Stimulated activated CD8-positive, alpha-beta memory T cell treated with anti-CD3 and anti-CD28 coated beads, Interleukin-4, amount 100 ng/mL, for 24 hours (primary cell): Measurements from ENCODE around the gene IFNLR1.

Source experiments
- DNase-seq: peaks from one replicate; pipeline ENCODE4 v3.0.0-alpha.2; 2020; ENCODE audit warnings: low read depth

IFNLR1 gene

DNA sequence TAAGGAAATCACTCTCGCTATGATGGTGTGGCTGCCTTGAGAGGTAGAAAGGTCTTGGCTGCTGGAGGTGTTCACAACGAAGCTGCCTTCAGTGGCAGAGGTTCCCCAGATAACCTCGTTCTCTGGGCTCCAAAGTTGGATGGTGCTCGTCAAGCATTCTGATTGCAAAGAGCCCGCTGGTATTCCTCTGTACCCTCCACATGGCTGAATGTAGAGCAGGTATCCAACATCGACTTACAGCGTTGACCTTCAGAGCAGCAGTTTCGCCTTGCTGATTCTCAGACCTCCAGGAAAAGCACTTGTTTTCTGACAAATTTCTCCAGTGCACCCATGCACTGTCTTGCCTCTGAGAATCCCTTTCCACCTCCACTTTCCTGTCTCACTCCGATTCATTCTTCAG, 39.9 kb downstream of the IFNLR1 start:
- no peak for DNase-seq

DNA sequence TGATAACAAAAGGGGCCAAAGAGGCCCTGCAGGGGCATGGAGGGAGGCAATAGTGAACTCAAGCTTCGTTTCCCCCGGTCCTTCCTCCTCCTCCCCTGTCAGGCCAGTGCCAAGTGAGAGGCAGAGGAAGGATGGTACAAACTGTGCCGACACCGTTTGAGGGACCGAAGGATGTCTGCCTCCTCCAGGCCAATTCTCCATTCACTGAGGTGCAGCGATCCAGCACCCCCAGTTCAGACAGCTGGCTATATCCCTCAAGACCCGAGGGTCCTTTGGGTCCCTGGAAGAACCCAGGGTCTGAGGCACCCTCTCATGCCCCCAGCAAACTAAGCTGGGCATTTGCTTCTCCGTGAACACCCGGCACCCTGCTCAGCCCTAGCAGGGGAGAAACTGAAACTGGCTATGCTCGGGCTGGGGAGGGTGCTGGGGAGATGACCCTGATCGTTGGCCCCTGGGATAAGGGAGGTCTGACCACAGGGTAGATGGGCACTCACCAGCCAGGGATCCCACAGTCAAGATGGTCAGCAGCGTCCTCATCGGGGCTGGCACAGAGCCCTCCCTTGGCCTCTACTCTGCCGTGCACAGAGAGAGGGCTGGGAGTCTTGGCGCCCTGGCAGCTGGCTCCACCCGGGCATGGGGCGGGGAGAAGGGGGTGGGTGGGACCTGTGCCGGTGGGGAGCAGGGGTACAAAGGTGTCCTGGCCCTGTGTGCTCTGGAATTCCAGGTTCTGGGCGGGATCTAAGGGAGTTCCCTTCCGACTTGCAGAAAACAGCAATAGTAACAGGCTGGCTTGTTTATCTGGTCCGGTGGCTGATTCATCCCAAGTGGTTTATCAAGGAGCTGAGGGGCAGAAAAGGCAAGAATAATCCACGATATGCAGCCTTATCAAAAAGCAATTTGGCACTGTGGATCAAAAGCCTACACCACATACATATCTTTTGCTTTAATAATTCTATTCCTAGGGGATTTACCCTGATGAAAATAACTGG, 44.2 kb downstream of the IFNLR1 start, which contains the start of gene IL22RA1:
TSS of gene IL22RA1 (minus strand) at position 595 of the 989 bp plus-strand sequence. CDS start at position 537, 58 bp downstream.
- no peak for DNase-seq

DNA sequence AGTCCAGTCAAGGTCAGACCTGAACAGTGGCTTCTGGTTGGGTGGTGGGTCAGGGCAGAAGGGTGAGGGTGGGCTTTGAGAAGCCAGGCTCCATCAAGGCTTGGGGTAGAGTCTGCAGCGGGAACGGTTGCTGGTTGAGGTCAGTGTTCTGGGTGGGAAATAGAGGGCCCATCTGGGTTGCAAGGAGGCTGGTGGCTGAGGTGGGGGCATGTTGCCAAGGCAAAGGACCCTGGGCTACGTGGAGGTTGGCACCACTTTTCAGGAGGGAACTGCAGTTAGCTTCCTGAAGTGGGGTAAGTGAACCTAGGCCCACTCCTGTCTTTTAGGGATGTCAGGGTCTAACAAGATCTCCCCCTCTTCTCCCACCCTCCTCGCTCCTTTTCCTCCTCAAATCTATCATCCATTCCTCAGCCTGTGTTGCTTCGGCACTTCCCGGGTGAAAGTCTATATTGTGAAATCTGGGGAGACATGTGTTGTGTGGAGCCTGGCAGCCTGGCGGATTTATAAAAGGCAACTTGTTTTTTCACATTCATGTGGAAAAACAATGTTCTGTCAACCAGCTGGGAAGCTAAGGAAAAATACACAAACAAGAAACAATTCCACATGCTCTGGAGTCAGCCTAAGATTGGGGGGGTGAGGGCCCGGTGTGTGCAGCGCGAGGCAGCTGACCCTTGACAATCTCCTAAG, 45.6 kb downstream of the IFNLR1 start:
- no peak for DNase-seq

DNA sequence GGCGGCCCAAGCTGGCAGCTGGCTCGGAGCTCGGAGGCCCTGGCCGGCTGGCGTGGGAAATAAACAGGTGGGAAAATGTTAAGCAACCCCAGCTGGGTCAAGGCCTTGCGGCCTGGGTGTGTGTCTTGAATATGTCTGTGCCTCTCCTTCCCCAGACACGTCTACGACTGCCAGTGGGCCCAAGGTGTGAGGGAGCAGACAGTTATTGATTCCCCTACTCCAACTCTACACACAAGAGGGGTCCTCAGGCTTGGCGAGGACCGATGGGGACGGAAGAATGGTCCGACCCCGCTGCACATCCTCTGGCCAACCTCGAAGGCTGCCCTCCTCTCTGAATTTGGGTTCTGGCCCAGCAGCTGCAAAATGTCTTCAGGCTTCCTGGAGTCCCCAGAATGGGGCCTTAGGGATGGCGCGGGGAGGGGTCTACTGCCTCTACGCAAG, 46.3 kb downstream of the IFNLR1 start:
- DNase-seq, result no peak

DNA sequence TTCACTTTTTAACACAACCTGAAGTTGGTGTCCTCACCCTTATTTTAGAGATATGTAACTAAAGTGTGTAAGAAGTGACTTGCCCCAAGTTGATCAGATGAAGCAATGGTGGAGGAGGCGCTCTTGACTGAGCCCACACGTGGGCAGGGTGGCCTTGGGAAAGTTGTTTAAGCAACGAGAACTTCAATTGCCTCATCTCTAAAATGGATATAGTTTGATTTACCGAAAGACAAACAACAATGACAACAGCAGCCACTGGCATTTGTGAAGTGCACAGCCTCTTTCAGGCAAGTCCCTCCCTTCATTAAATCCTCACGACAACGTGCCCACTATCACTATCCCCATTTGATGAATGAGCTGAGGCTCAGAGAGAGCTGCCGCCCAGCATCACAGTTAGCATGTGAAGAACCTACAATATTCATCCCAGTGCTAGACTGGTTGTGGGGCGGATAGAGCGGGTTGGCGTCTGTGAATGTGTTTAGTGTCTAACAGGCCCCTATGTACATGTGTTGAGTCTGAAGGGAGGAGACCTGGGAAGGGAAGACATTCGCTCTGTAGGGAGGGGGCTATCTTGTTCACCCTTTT, 47.2 kb downstream of the IFNLR1 start:
- DNase-seq, result no peak

DNA sequence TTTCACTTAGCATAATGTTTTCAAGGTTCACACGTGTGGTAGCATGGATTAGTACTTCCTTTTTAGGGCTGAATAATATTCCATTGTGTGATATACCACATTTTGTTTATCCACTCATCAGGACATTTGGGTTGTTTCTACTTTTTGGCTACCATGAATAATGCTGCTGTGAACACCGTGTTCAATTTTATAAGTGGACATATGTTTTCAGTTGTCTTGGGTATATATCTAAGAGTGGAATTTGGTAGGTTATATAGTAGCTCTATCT, 47.9 kb downstream of the IFNLR1 start:
- no peak for DNase-seq

DNA sequence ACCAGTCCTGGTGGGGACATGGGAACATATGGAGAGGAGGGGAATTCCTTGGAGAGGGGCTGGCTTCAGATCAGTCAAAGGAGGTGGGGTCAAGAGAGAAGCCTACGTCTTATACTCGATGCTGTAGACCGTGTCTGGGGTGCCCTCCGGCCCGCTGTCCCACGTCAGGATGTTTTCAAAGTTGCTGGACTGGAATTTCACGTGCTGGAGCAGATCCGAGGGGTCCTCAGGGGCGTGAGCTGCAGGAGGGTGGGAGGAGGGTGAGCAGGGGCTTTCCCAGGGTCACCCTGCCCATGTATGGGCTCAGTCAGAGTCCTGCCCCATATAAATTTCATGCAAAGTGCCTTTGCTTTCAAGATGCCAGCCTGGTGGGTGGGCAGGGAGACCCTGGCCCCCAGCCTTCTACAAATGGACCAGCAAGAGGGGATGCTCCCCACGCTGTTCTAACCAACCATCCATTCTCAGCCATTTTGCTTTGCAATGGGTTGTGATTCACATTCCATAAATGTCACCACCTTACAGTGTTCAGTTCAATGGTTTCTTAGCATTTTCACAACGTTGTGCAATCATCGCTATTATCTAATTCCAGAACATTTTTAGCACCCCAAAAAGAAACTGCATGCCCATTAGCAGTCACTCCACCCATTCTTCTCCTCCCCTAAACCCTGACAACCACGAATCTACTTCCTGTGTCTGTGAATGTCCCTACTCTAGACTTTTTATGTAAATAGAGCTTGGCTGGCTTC, 48.4 kb downstream of the IFNLR1 start:
- no peak for DNase-seq

DNA sequence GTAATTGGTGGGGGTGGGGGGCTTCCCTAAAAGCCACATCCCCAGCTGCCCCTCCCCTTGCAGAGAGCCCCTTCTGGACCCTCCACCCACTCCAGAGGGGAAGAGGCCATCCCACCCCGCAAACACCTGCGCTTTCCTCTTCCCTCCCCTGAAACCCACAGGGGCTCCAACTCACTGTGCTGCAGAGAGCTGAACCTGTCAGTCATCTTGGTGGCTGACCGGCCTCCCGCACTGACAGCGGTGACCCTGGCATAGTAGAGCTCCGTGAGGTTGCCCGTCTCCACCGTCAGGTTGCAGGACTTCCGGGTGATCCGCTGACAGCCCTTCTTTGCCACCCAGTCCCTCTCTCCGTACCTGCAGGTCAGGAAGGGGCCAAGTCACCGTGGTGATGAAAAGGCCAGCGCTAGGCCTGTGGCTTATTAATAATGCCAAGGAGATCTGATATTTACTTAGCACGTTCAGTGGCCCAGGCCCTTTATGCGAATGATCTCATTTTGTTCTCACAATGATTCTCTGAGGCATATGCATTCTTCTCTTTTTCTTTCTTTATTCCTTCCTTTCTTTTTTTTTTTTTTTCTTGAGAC, 50.0 kb downstream of the IFNLR1 start:
- no peak for DNase-seq

DNA sequence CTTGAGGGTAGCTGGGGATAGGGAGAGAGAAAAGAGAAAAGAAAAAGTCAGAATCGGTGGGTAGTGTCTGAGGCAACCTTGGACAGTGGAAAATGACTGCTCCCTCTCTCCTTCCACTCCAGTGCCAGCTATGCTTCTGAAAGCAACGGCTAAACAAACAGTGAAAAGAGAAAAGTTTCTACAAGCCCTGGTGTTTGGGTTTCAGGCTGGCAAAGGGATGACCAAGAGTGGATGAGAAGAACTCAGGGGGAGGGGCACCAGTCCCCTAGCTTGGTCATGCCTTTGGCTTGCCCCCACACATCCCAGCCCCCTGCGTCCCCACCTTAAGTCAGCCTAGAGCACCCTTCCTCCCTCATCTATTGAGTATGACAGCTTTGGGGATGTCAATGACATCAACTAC, 52.7 kb downstream of the IFNLR1 start:
- no peak for DNase-seq

DNA sequence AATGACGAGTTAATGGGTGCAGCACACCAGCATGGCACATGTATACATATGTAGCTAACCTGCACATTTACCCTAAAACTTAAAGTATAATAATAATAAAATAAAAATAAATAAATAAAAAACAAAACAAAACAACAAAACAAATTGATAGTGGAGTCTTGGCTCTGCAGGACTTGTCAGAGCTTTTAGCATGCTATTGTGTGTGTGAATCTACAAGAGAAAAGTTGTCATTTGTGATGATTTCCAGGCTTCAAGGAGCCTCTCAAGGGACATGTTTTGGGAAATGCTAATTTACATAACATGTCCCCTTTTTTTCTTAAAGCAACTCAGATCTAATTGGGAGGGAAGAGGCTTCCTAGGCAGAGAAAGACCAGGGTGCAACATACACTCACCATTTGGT, 53.3 kb downstream of the IFNLR1 start:
- no peak for DNase-seq

DNA sequence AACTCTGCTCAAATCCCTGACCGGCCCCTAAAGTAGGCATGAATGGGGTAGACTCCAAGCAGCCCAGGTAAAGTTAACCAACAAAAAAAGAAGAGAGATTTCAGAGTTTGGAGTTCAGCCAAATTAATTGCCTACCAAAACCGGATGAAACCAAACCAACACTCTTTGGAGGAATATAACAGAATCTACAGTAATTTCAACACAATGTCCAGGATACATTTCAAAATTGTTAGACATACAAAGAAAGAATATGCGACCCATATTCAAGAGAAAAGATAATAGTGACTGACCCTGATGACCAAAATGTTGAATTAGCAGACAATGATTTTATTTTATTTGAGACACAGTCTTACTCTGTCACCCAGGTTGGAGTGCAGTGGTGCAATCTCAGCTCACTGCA, 56.7 kb downstream of the IFNLR1 start:
- DNase-seq, result no peak

DNA sequence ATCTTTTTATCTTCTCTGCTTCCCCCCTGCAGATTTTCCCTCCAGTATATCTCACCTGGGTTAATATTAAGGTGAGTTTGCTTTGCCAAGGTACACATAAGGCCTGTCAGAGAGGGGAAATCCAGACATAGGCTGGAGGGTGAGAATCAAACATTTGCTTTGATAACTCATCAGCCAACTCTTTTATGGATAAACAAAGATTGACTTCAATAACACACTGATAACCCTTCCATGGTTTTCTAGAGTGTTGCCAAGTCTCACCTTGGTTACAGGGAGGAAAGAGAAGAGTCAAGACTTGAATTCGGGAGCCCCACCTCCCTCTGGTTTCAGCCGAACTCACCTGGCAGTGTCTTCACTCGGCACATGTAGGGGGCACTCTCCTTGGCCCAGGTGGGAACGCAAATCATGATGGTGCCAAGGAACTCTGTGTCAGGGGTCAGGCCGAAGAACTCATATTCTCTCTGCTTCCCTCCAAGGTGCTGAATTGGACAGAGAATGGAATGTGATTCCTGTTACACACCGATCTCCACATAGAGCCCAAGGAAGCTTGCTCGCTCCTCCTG, 59.2 kb downstream of the IFNLR1 start:
- no peak for DNase-seq

DNA sequence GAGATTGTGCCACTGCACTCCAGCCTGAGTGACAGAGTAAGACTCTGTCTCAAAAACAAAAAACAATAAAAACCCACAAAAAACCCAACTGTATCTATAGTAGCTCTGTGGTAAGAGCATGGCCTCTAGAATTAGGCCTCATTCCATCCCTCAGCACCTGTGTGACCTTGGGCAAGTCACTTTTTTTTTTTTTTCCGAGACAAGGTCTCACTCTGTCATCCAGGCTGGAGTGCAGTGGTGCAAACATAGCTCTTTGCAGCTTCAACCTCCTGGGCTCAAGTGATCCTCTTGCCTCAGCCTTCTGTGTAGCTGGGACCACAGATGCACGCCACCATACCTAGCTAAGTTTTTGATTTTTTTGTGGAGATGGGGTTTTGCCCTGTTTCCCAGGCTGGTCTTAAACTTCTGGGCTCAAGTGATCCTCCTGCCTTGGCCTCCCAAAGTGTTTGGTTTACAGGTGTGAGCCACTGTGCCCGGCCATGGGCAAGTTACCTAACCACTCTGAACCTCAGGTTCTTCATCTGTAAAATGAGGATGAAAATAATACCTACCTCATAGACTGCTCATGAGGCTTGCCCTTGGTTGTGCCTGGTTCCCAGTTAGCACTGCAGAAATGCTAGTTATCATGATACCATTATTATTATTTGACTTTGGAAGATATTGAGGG, 59.8 kb downstream of the IFNLR1 start:
- DNase-seq, result no peak

DNA sequence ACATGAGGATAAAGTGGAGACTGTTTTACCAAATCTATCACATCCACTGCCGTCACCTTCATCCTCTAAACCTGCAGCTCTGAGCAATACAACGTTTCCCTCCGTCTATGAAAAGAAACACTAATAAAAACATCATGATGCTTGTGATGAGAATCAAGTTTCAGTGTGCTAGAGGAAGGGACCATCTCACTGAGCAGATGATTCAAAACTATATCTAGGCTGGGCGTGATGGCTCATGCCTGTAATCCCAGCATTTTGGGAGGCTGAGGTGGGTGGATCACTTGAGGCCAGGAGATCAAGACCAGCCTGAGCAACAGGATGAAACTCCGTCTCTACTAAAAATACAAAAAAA, 60.4 kb downstream of the IFNLR1 start:
- no peak for DNase-seq

DNA sequence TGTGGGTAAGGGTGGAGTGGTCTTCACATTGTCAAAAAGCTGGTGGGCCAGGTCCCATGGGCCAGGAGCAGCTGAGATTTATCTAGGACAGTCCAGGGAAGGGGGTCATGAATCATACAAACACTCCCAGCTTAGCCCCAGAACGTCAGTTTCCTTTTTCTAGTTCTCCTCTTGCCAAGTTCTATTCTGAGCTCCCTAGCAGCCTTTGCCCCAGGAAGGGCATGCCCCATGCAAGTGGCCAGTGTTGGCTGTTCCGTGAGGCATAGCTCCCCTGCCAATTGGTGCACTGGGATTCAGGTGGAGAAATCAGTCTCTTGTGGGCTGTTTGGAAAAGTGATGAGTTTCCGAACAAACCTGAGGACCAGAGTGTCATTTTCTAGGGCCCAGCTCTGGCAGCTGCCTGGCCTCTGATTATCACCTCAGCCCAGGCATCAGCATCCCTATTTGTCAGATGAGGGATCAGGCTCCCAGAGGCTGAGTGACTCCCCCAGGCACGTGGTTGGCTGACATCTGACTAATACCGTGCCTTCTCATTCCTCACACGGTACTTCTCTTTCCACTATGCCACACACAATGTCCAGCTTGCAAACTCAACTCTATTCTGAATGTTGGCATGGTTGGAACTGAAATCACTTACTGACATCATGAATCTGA, 60.9 kb downstream of the IFNLR1 start:
- no peak for DNase-seq

DNA sequence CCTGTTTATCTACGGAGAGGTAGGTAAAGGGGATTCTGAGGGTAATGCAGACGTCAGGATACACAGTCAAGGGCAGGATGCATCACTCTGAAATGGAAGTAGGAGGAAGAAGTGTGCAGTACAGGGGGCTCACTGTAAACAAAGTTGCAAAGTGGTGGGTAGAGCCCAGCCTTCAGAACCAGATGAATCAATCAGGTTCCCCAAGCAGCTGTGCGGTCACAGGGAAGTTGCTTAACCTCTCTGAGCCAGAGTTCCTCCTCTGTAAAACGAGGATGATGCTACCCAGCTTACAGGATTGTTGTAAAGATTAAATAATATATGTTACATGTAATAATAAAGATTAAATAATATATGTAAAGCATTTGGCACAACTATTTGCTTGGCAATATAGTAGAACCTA, 61.6 kb downstream of the IFNLR1 start:
- no peak for DNase-seq

DNA sequence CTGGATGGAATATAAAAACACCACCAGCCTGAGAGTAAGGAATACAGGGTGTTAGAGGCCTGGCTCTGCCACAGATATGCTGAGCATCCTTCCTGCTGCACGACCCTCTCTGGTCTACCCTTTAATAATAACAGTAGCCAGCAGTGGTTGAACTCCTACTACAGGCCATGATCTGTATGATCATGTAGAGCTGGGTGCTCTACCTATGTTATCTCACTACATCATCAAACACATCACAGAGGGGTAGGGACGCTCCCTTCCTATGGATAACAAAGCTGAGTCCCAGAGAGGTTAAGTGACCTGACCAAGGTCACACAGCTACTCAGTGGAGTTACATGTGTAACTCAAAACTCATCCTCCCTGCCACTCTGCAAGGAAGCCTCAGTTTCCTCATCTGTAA, 62.1 kb downstream of the IFNLR1 start:
- DNase-seq, result no peak

DNA sequence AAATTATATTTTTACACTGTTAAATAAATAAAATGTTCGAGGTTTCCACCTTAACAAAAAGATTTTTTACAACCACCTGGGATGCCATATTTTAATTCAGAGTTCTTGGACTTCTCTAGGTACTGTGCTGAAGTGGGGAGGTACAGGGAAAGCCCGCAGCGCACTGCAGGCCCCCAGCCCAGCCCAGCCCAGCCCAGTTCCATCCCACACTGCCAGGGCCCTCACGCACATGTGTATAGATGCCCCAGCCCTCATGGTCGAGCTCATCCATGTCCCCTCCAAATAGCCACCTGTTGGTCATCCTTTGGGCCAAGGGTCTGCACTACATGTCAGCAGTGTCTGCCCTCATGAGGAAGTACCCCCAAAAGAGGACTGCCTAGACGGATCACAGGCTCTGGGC, 63.5 kb downstream of the IFNLR1 start:
- DNase-seq, result no peak

DNA sequence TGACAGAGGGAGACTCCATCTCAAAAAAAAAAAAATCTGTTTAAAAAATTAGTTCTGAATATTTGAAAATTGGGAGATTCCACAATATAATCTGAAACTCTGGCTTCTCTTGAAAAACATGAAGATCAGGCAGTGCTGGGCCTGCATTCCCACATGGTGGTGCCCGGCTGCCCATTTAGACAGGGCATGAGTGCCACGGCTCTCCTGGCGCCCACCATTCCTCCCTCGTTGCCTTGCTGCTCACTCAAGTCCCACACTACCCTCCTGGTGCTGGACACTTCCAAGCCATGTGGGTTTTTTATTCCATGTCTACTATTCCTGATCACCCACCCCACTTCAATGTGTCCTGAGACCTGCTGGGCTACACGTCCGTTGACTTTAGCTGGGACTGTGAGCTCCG, 64.3 kb downstream of the IFNLR1 start:
- no peak for DNase-seq

DNA sequence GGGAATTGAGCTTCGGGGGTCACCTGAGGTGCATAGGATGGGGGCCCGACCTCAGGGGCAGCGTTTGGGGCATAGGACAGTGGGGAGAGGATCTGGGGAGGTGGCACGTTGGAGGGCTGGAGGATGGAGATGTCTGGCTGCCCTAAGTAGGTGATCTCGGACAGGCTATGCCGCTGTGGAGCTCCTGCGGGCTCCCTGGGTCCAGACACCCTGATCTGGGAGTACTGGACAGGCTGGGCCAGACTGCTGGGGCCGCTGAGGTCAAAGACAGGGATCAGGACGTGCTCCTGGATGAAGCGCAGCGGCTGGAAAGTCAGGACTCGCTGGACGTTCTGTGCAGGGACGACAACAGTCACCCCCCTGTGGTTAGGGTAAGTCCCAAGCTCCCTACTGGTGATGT, 65.7 kb downstream of the IFNLR1 start:
- DNase-seq, result no peak

DNA sequence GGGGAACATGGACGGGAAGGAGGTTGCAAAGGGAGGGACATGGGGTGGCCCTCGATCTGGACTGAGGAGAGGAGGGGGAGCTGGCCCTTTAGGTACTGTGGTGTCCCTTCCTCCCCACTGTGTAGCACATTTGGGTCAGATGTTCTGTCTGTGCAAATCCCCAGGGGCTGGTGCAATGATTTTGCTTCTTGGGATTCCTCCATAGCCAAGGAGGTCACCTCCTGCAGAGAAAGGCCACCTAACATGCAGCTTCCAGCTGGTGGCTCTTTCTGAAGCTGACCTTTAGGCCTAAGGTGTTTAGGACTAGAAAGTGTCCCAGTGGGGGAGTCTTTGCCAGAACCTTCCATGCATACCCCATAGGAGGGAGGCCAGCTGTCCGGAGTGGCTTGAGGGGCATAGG, 66.1 kb downstream of the IFNLR1 start:
- no peak for DNase-seq
